Ishikawa (cell line): ENCODE measurements around the gene KNTC1.

Experiments used
- CEBPB ChIP-seq: IDR thresholded peaks from 2 replicates; pipeline ENCODE4 v1.6.1; 2012
- CREB1 ChIP-seq: IDR thresholded peaks from 2 replicates; pipeline ENCODE4 v1.6.1; 2012; ENCODE audit warnings: low read depth
- EGR1 ChIP-seq: IDR thresholded peaks from 2 replicates; pipeline ENCODE4 v1.6.1; 2012
- EP300 ChIP-seq: IDR thresholded peaks from 2 replicates; pipeline ENCODE4 v1.6.1; 2012; ENCODE audit warnings: borderline replicate concordance
- FOXM1 ChIP-seq: IDR thresholded peaks from 2 replicates; pipeline ENCODE4 v1.6.1; 2012; ENCODE audit warnings: low read depth, borderline replicate concordance
- MAX ChIP-seq: IDR thresholded peaks from 2 replicates; pipeline ENCODE4 v1.6.1; 2012
- NFIC ChIP-seq: IDR thresholded peaks from 2 replicates; pipeline ENCODE4 v1.6.1; 2012
- RAD21 ChIP-seq: IDR thresholded peaks from 2 replicates; pipeline ENCODE4 v1.6.1; 2012; ENCODE audit warnings: low read depth
- REST ChIP-seq: IDR thresholded peaks from 2 replicates; pipeline ENCODE4 v1.6.1; 2012; ENCODE audit warnings: low read depth, mild to moderate bottlenecking
- TAF1 ChIP-seq: IDR thresholded peaks from 2 replicates; pipeline ENCODE4 v1.6.1; 2012; ENCODE audit warnings: low read depth, mild to moderate bottlenecking
- TCF12 ChIP-seq: IDR thresholded peaks from 2 replicates; pipeline ENCODE4 v1.6.1; 2012; ENCODE audit warnings: low read depth
- TEAD4 ChIP-seq: IDR thresholded peaks from 2 replicates; pipeline ENCODE4 v1.6.1; 2012
- USF1 ChIP-seq: IDR thresholded peaks from 2 replicates; pipeline ENCODE4 v1.6.1; 2012
- YY1 ChIP-seq: IDR thresholded peaks from 2 replicates; pipeline ENCODE4 v1.6.1; 2012; ENCODE audit warnings: low read depth

The KNTC1 gene

GRCh38 chr12:122593910-122594309 is 66.9 kb downstream of the KNTC1 start:
- TF ChIP-seq RAD21 (no peak), MAX (no peak), TAF1 (no peak), TEAD4 (no peak)

GRCh38 chr12:122596838-122597237 is 69.8 kb downstream of the KNTC1 start:
- TF ChIP-seq REST = no peak
- TF ChIP-seq EP300 = no peak
- TF ChIP-seq CEBPB = no peak
- TF ChIP-seq MAX = no peak
- TF ChIP-seq YY1 = no peak

- no peak for TF ChIP-seq FOXM1
- no peak for TF ChIP-seq RAD21
- TF ChIP-seq EP300 = no peak
- TF ChIP-seq TAF1 = no peak
- no peak for TF ChIP-seq NFIC
- no peak for TF ChIP-seq REST
- TF ChIP-seq CEBPB = no peak
- TF ChIP-seq CREB1 = no peak
- no peak for TF ChIP-seq USF1
- TF ChIP-seq YY1 = no peak
- no peak for TF ChIP-seq MAX
- no peak for TF ChIP-seq EGR1
- no peak for TF ChIP-seq TCF12
These were observed 75.4 kb downstream of the KNTC1 start for GRCh38 chr12:122602456-122602855.

- no peak for TF ChIP-seq TCF12
These were observed 77.9 kb downstream of the KNTC1 start for GRCh38 chr12:122604993-122605392.

GRCh38 chr12:122609732-122610131 is 82.7 kb downstream of the KNTC1 start:
- TF ChIP-seq YY1 (no peak), CREB1 (no peak), MAX (no peak), RAD21 (no peak)

- no peak for TF ChIP-seq NFIC
- TF ChIP-seq CREB1 = no peak
- no peak for TF ChIP-seq EP300
- TF ChIP-seq TEAD4 = no peak
- TF ChIP-seq RAD21 = no peak
- no peak for TF ChIP-seq TCF12
- TF ChIP-seq CEBPB = no peak
- no peak for TF ChIP-seq YY1
- no peak for TF ChIP-seq REST
- no peak for TF ChIP-seq TAF1
- no peak for TF ChIP-seq MAX
- TF ChIP-seq USF1 = no peak
These were observed 83.2 kb downstream of the KNTC1 start for GRCh38 chr12:122610207-122610606.
